ENCODE data around the gene NPRL2.
A peak's percentile ranks its signal among the peaks of the same experiment; 100 is the strongest.

NPRL2 gene

GRCh38 chr3:50388016-50388719, 37.6 kb upstream of the NPRL2 start:
- H3K9ac ChIP-seq (ENCODE audit: low read length) = no peak overlapping the region
- peak; percentile 10 for DNase-seq
- peak overlapping the region; percentile 64 for H3K27ac ChIP-seq (ENCODE audit: low read length, poor library complexity, severe bottlenecking)
- no peak overlapping the region for H3K14ac ChIP-seq (ENCODE audit: low read length in 2 of 2)
- H3K27me3 ChIP-seq (ENCODE audit: control insufficient read depth in 1 of 2, insufficient read depth in 1 of 2, low read length in 2 of 2) = peaks cover 33 to 65% of the 10 kb centered on the region in 2 experiments
- H4K8ac ChIP-seq (ENCODE audit: low read length) = no peak overlapping the region
- no peak overlapping the region for H2BK12ac ChIP-seq (ENCODE audit: low read length in 2 of 2)
- H3K9me3 ChIP-seq (ENCODE audit: control insufficient read depth, low read length) = no peaks in the 10 kb centered on the region
- H2BK15ac ChIP-seq (ENCODE audit: low read depth, poor library complexity, severe bottlenecking) = no peak overlapping the region
- H3K4me3 ChIP-seq (ENCODE audit: insufficient read depth in 1 of 2, low read depth in 1 of 2, low read length in 2 of 2) = no peak overlapping the region
- H3K36me3 ChIP-seq (ENCODE audit: control insufficient read depth in 1 of 2, insufficient read depth in 2 of 2, low read depth in 1 of 2, low read length in 2 of 2) = no peaks in the 10 kb centered on the region
- H4K91ac ChIP-seq (ENCODE audit: low read length) = no peak overlapping the region
- peaks cover 31% of the 10 kb centered on the region for H3K4me1 ChIP-seq (ENCODE audit: control insufficient read depth, insufficient read depth, low read depth, low read length)
- no peak overlapping the region for H2BK120ac ChIP-seq (ENCODE audit: low read depth, low read length)
- H3K4me2 ChIP-seq (ENCODE audit: low read length, poor library complexity, severe bottlenecking) = peak overlapping the region; percentile 43
- H2AFZ ChIP-seq (ENCODE audit: low read depth, low read length) = no peak overlapping the region
- H3K79me1 ChIP-seq (replicated peaks; ENCODE audit: low read length, poor library complexity, severe bottlenecking) = no peaks in the 10 kb centered on the region
- 80% methylated on average over 25 of the region's 25 CpGs for WGBS
- no peak overlapping the region for H3K4ac ChIP-seq (ENCODE audit: low read depth in 1 of 2, low read length in 2 of 2)
- peak overlapping the region; percentile 27 for H2AK5ac ChIP-seq (ENCODE audit: low read length, severe bottlenecking)
- no peak overlapping the region for H2BK5ac ChIP-seq (ENCODE audit: low read depth, low read length, poor library complexity, severe bottlenecking)
- H3K23ac ChIP-seq (ENCODE audit: low read length in 2 of 2) = no peak overlapping the region
- H3K18ac ChIP-seq (ENCODE audit: low read depth in 1 of 2, low read length in 2 of 2) = no peak overlapping the region

GRCh38 chr3:50385754-50386153, 35.2 kb upstream of the NPRL2 start:
- no peak overlapping the region for H3K4me2 ChIP-seq (ENCODE audit: low read length, poor library complexity, severe bottlenecking)
- H2BK15ac ChIP-seq (ENCODE audit: low read depth, poor library complexity, severe bottlenecking) = no peak overlapping the region
- H3K9me3 ChIP-seq (ENCODE audit: control insufficient read depth, low read length) = no peaks in the 10 kb centered on the region
- H3K14ac ChIP-seq (ENCODE audit: low read length in 2 of 2) = no peak overlapping the region
- H3K23ac ChIP-seq (ENCODE audit: low read length in 2 of 2) = no peak overlapping the region
- peaks cover 19 to 54% of the 10 kb centered on the region in 2 experiments for H3K27me3 ChIP-seq (ENCODE audit: control insufficient read depth in 1 of 2, insufficient read depth in 1 of 2, low read length in 2 of 2)
- WGBS = 82% methylated on average over 9 of the region's 13 CpGs
- no peak overlapping the region for H3K9ac ChIP-seq (ENCODE audit: low read length)
- no peak for DNase-seq
- no peak overlapping the region for H2BK5ac ChIP-seq (ENCODE audit: low read depth, low read length, poor library complexity, severe bottlenecking)
- H3K4me3 ChIP-seq (ENCODE audit: insufficient read depth in 1 of 2, low read depth in 1 of 2, low read length in 2 of 2) = no peak overlapping the region
- H3K4ac ChIP-seq (ENCODE audit: low read depth in 1 of 2, low read length in 2 of 2) = no peak overlapping the region
- no peak overlapping the region for H3K18ac ChIP-seq (ENCODE audit: low read depth in 1 of 2, low read length in 2 of 2)
- no peak overlapping the region for H3K27ac ChIP-seq (ENCODE audit: low read length, poor library complexity, severe bottlenecking)
- H3K36me3 ChIP-seq (ENCODE audit: control insufficient read depth in 1 of 2, insufficient read depth in 2 of 2, low read depth in 1 of 2, low read length in 2 of 2) = no peaks in the 10 kb centered on the region
- H2AK5ac ChIP-seq (ENCODE audit: low read length, severe bottlenecking) = no peak overlapping the region
- no peak overlapping the region for H4K8ac ChIP-seq (ENCODE audit: low read length)
- H4K91ac ChIP-seq (ENCODE audit: low read length) = no peak overlapping the region
- H2AFZ ChIP-seq (ENCODE audit: low read depth, low read length) = no peak overlapping the region
- peaks cover 29% of the 10 kb centered on the region for H3K4me1 ChIP-seq (ENCODE audit: control insufficient read depth, insufficient read depth, low read depth, low read length)
- no peaks in the 10 kb centered on the region for H3K79me1 ChIP-seq (replicated peaks; ENCODE audit: low read length, poor library complexity, severe bottlenecking)
- no peak overlapping the region for H2BK120ac ChIP-seq (ENCODE audit: low read depth, low read length)
- no peak overlapping the region for H2BK12ac ChIP-seq (ENCODE audit: low read length in 2 of 2)

GRCh38 chr3:50383750-50384149, 33.2 kb upstream of the NPRL2 start:
- no peaks in the 10 kb centered on the region for H3K79me1 ChIP-seq (replicated peaks; ENCODE audit: low read length, poor library complexity, severe bottlenecking)
- no peaks in the 10 kb centered on the region for H3K36me3 ChIP-seq (ENCODE audit: control insufficient read depth in 1 of 2, insufficient read depth in 2 of 2, low read depth in 1 of 2, low read length in 2 of 2)
- no peaks in the 10 kb centered on the region for H3K9me3 ChIP-seq (ENCODE audit: control insufficient read depth, low read length)
- H2BK12ac ChIP-seq (ENCODE audit: low read length in 2 of 2) = no peak overlapping the region
- no peak overlapping the region for H4K8ac ChIP-seq (ENCODE audit: low read length)
- no peak for DNase-seq
- H3K14ac ChIP-seq (ENCODE audit: low read length in 2 of 2) = no peak overlapping the region
- no peak overlapping the region for H3K9ac ChIP-seq (ENCODE audit: low read length)
- peaks cover 17% of the 10 kb centered on the region for H3K4me1 ChIP-seq (ENCODE audit: control insufficient read depth, insufficient read depth, low read depth, low read length)
- H2BK120ac ChIP-seq (ENCODE audit: low read depth, low read length) = no peak overlapping the region
- no peak overlapping the region for H2BK15ac ChIP-seq (ENCODE audit: low read depth, poor library complexity, severe bottlenecking)
- H2AK5ac ChIP-seq (ENCODE audit: low read length, severe bottlenecking) = no peak overlapping the region
- H2AFZ ChIP-seq (ENCODE audit: low read depth, low read length) = no peak overlapping the region
- no peak overlapping the region for H3K27ac ChIP-seq (ENCODE audit: low read length, poor library complexity, severe bottlenecking)
- peaks cover 19 to 63% of the 10 kb centered on the region in 2 experiments for H3K27me3 ChIP-seq (ENCODE audit: control insufficient read depth in 1 of 2, insufficient read depth in 1 of 2, low read length in 2 of 2)
- no peak overlapping the region for H2BK5ac ChIP-seq (ENCODE audit: low read depth, low read length, poor library complexity, severe bottlenecking)
- H3K4me3 ChIP-seq (ENCODE audit: insufficient read depth in 1 of 2, low read depth in 1 of 2, low read length in 2 of 2) = no peak overlapping the region
- WGBS = 80% methylated on average over 6 of the region's 6 CpGs
- H3K23ac ChIP-seq (ENCODE audit: low read length in 2 of 2) = no peak overlapping the region
- H3K4ac ChIP-seq (ENCODE audit: low read depth in 1 of 2, low read length in 2 of 2) = no peak overlapping the region
- H3K18ac ChIP-seq (ENCODE audit: low read depth in 1 of 2, low read length in 2 of 2) = no peak overlapping the region
- no peak overlapping the region for H4K91ac ChIP-seq (ENCODE audit: low read length)
- no peak overlapping the region for H3K4me2 ChIP-seq (ENCODE audit: low read length, poor library complexity, severe bottlenecking)

GRCh38 chr3:50382722-50383121, 32.1 kb upstream of the NPRL2 start:
- 88% methylated on average over 10 of the region's 12 CpGs for WGBS
- no peaks in the 10 kb centered on the region for H3K36me3 ChIP-seq (ENCODE audit: control insufficient read depth in 1 of 2, insufficient read depth in 2 of 2, low read depth in 1 of 2, low read length in 2 of 2)
- H3K14ac ChIP-seq (ENCODE audit: low read length in 2 of 2) = no peak overlapping the region
- H3K4me3 ChIP-seq (ENCODE audit: insufficient read depth in 1 of 2, low read depth in 1 of 2, low read length in 2 of 2) = no peak overlapping the region
- no peak overlapping the region for H2AFZ ChIP-seq (ENCODE audit: low read depth, low read length)
- no peak overlapping the region for H4K8ac ChIP-seq (ENCODE audit: low read length)
- H3K18ac ChIP-seq (ENCODE audit: low read depth in 1 of 2, low read length in 2 of 2) = no peak overlapping the region
- no peak overlapping the region for H4K91ac ChIP-seq (ENCODE audit: low read length)
- H2BK15ac ChIP-seq (ENCODE audit: low read depth, poor library complexity, severe bottlenecking) = no peak overlapping the region
- no peak overlapping the region for H3K27ac ChIP-seq (ENCODE audit: low read length, poor library complexity, severe bottlenecking)
- H2AK5ac ChIP-seq (ENCODE audit: low read length, severe bottlenecking) = no peak overlapping the region
- no peak overlapping the region for H2BK12ac ChIP-seq (ENCODE audit: low read length in 2 of 2)
- H3K23ac ChIP-seq (ENCODE audit: low read length in 2 of 2) = no peak overlapping the region
- no peak overlapping the region for H3K4ac ChIP-seq (ENCODE audit: low read depth in 1 of 2, low read length in 2 of 2)
- H3K9me3 ChIP-seq (ENCODE audit: control insufficient read depth, low read length) = no peaks in the 10 kb centered on the region
- H2BK120ac ChIP-seq (ENCODE audit: low read depth, low read length) = no peak overlapping the region
- H3K27me3 ChIP-seq (ENCODE audit: control insufficient read depth in 1 of 2, insufficient read depth in 1 of 2, low read length in 2 of 2) = peaks cover 19 to 54% of the 10 kb centered on the region in 2 experiments
- no peaks in the 10 kb centered on the region for H3K79me1 ChIP-seq (replicated peaks; ENCODE audit: low read length, poor library complexity, severe bottlenecking)
- DNase-seq = no peak
- H3K4me2 ChIP-seq (ENCODE audit: low read length, poor library complexity, severe bottlenecking) = no peak overlapping the region
- H3K4me1 ChIP-seq (ENCODE audit: control insufficient read depth, insufficient read depth, low read depth, low read length) = peaks cover 8% of the 10 kb centered on the region
- H3K9ac ChIP-seq (ENCODE audit: low read length) = no peak overlapping the region
- no peak overlapping the region for H2BK5ac ChIP-seq (ENCODE audit: low read depth, low read length, poor library complexity, severe bottlenecking)
